Measurements from ENCODE around the gene MAPK8IP3. TPM values are rescaled to one million over a fixed set of nuclear protein-coding genes. Genes with fewer than 3 reads are reported as not detected.

The MAPK8IP3 gene
- total and polyA plus RNA-seq, 2 donors (not counting 1 experiment from before 2014, with no cell fraction given), result 249 to 340 TPM

DNA sequence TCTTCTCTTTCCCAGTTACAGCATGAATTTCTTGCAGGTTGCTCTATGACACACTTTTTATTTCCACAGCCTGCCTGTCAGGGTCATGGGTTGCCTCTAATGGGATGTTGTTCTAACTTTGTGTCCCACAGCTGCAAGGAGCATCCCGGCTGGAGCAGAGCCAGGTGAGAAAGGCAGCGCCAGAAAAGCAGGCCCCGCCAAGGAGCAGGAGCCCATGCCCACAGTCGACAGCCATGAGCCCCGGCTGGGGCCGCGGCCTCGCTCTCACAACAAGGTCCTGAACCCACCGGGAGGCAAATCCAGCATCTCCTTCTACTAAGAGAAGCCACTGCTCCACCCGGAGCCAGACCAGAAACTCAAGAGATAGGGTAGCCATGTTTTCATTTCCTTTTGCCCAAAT, 7.3 kb upstream of the MAPK8IP3 start:
- H3K4me3 Mint-ChIP-seq, result no peak overlapping the region
- TF ChIP-seq, protein P1, sequence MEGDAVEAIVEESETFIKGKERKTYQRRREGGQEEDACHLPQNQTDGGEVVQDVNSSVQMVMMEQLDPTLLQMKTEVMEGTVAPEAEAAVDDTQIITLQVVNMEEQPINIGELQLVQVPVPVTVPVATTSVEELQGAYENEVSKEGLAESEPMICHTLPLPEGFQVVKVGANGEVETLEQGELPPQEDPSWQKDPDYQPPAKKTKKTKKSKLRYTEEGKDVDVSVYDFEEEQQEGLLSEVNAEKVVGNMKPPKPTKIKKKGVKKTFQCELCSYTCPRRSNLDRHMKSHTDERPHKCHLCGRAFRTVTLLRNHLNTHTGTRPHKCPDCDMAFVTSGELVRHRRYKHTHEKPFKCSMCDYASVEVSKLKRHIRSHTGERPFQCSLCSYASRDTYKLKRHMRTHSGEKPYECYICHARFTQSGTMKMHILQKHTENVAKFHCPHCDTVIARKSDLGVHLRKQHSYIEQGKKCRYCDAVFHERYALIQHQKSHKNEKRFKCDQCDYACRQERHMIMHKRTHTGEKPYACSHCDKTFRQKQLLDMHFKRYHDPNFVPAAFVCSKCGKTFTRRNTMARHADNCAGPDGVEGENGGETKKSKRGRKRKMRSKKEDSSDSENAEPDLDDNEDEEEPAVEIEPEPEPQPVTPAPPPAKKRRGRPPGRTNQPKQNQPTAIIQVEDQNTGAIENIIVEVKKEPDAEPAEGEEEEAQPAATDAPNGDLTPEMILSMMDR (IDR thresholded peaks at IDR 0.05), result no peak
- no peak for TF ChIP-seq EZH2 (IDR thresholded peaks at IDR 0.05; ENCODE audit: borderline replicate concordance, insufficient read depth, low read depth, low read length, poor library complexity, severe bottlenecking)
- WGBS (ENCODE audit: insufficient coverage), result over 99% methylated on average over 10 of the region's 10 CpGs

DNA sequence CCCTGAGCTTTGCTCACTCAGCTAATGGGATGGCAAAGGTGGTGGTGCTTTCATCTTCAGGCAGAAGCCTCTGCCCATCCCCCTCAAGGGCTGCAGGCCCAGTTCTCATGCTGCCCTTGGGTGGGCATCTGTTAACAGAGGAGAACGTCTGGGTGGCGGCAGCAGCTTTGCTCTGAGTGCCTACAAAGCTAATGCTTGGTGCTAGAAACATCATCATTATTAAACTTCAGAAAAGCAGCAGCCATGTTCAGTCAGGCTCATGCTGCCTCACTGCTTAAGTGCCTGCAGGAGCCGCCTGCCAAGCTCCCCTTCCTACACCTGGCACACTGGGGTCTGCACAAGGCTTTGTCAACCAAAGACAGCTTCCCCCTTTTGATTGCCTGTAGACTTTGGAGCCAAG, 5.7 kb upstream of the MAPK8IP3 start:
- Histone ChIP-seq H3K9ac (ENCODE audit: low read length) (no peak overlapping the region), H3K79me2 (ENCODE audit: control insufficient read depth, insufficient read depth, low read length) (peaks cover 2% of the 10 kb centered on the region), H3K36me3 (replicated peaks in 1 of 2; ENCODE audit: control extremely low read depth in 1 of 2, control insufficient read depth in 1 of 2, extremely low read depth in 1 of 2, insufficient read depth in 2 of 2, low read length in 1 of 2) (peaks cover 11 to 50% of the 10 kb centered on the region in 2 experiments), H3K27me3 (replicated peaks in 1 of 4; ENCODE audit: control extremely low read depth in 1 of 4, control insufficient read depth in 3 of 4, insufficient read depth in 4 of 4, low read length in 3 of 4) (no peaks in the 10 kb centered on the region), H2AFZ (ENCODE audit: insufficient read depth, low read depth, low read length, poor library complexity, severe bottlenecking) (no peak overlapping the region), H3K4me2 (replicated peaks; ENCODE audit: low read depth, low read length, poor library complexity, severe bottlenecking) (no peak overlapping the region), H3K27ac (ENCODE audit: low read length in 2 of 2) (no peak overlapping the region), H4K20me1 (ENCODE audit: control insufficient read depth, insufficient read depth, low read length, poor library complexity, severe bottlenecking) (no peaks in the 10 kb centered on the region), H3K9me3 (ENCODE audit: control extremely low read depth in 1 of 3, control insufficient read depth in 2 of 3, insufficient read depth in 1 of 3, low read length in 2 of 3) (no peaks in the 10 kb centered on the region), H3K4me3 (ENCODE audit: control extremely low read depth in 1 of 5, extremely low read depth in 1 of 5, insufficient read depth in 1 of 5, low read depth in 2 of 5, low read length in 4 of 5) (no peak overlapping the region), H3K4me1 (ENCODE audit: control insufficient read depth in 2 of 2, insufficient read depth in 2 of 2, low read length in 2 of 2) (peaks cover 0 to 7% of the 10 kb centered on the region in 2 donors)
- no peak overlapping the region for H3K27ac Mint-ChIP-seq
- ATAC-seq (ENCODE audit: low read depth), result no peak
- no peaks in the 10 kb centered on the region for H3K9me3 Mint-ChIP-seq (ENCODE audit: insufficient read depth)
- TF ChIP-seq EZH2 (IDR thresholded peaks at IDR 0.05; ENCODE audit: borderline replicate concordance, insufficient read depth, low read depth, low read length, poor library complexity, severe bottlenecking), result no peak
- TF ChIP-seq, protein P1 (IDR thresholded peaks at IDR 0.05), result no peak
- ChIA-PET CTCF (interaction anchor here (1.1 kb wide), 1 partner anchor 11 kb away, joined by 4 read pairs; no protein-coding TSS in a partner anchor), POLR2A (interaction anchor here (0.6 kb wide), 1 partner anchor 241 kb away, joined by 3 read pairs; no protein-coding TSS in a partner anchor)
- H3K27me3 Mint-ChIP-seq, result no peaks in the 10 kb centered on the region
- DNase-seq, result no peak
- peaks cover 4% of the 10 kb centered on the region for H3K4me1 Mint-ChIP-seq
- H3K4me3 Mint-ChIP-seq, result no peak overlapping the region
- 100% methylated on average over 2 of the region's 3 CpGs for WGBS (ENCODE audit: insufficient coverage)
- intact Hi-C loops (cut with micrococcal nuclease), result no loop called here

More for the DNA sequence above, 7.3 kb upstream of the MAPK8IP3 start:
- no peaks in the 10 kb centered on the region for H3K4me1 ChIP-seq (ENCODE audit: control insufficient read depth in 2 of 2, insufficient read depth in 2 of 2, low read length in 2 of 2)
- no peak overlapping the region for H3K4me3 ChIP-seq (ENCODE audit: control extremely low read depth in 1 of 5, extremely low read depth in 1 of 5, insufficient read depth in 1 of 5, low read depth in 2 of 5, low read length in 4 of 5)
- H3K27ac Mint-ChIP-seq, result no peak overlapping the region
- H3K27me3 ChIP-seq (replicated peaks in 1 of 4; ENCODE audit: control extremely low read depth in 1 of 4, control insufficient read depth in 3 of 4, insufficient read depth in 4 of 4, low read length in 3 of 4), result no peaks in the 10 kb centered on the region
- H3K4me1 Mint-ChIP-seq, result no peaks in the 10 kb centered on the region
- ChIA-PET CTCF (interaction anchor here (0.6 kb wide), 1 partner anchor 231 kb away, joined by 3 read pairs; no protein-coding TSS in a partner anchor), POLR2A (no interaction called here)
- no peaks in the 10 kb centered on the region for H3K9me3 Mint-ChIP-seq (ENCODE audit: insufficient read depth)
- H3K27ac ChIP-seq (ENCODE audit: low read length in 2 of 2), result no peak overlapping the region
- H2AFZ ChIP-seq (ENCODE audit: insufficient read depth, low read depth, low read length, poor library complexity, severe bottlenecking), result no peak overlapping the region
- no peak overlapping the region for H3K9ac ChIP-seq (ENCODE audit: low read length)
- no peaks in the 10 kb centered on the region for H3K9me3 ChIP-seq (ENCODE audit: control extremely low read depth in 1 of 3, control insufficient read depth in 2 of 3, insufficient read depth in 1 of 3, low read length in 2 of 3)
- ATAC-seq (ENCODE audit: low read depth) (no peak), DNase-seq (no peak)
- no peak overlapping the region for H3K4me2 ChIP-seq (replicated peaks; ENCODE audit: low read depth, low read length, poor library complexity, severe bottlenecking)
- no peaks in the 10 kb centered on the region for H3K27me3 Mint-ChIP-seq
- no peaks in the 10 kb centered on the region for H4K20me1 ChIP-seq (ENCODE audit: control insufficient read depth, insufficient read depth, low read length, poor library complexity, severe bottlenecking)
- H3K79me2 ChIP-seq (ENCODE audit: control insufficient read depth, insufficient read depth, low read length), result no peaks in the 10 kb centered on the region
- H3K36me3 ChIP-seq (replicated peaks in 1 of 2; ENCODE audit: control extremely low read depth in 1 of 2, control insufficient read depth in 1 of 2, extremely low read depth in 1 of 2, insufficient read depth in 2 of 2, low read length in 1 of 2), result peaks cover 11 to 57% of the 10 kb centered on the region in 2 experiments
- intact Hi-C loops (cut with micrococcal nuclease), result no loop called here
